Measurements from ENCODE around the gene DUSP8.

GRCh38 chr11:1573903-1574237, 1.8 kb upstream of the DUSP8 start:
- no peak for TF ChIP-seq EP300 (IDR thresholded peaks at IDR 0.05)
- TF ChIP-seq CTCF (IDR thresholded peaks at IDR 0.05): no peak
- TF ChIP-seq POLR2A (IDR thresholded peaks at IDR 0.05): no peak

All from ovary (tissue), 3 donors.